Parathyroid adenoma (tissue), 2 donors: ENCODE data around the gene PPIE.

Experiments used
- H2AFZ ChIP-seq: fragments of 300-600 bp; sonication (generic); one replicate; pipeline ENCODE4 v1.7.0; 2017; ENCODE audit warnings: antibody characterized with exemption, mild to moderate bottlenecking
- H3K27ac ChIP-seq: fragments of 300-600 bp; sonication (generic); one replicate; pipeline ENCODE4 v1.7.0; 2017
- H3K27me3 ChIP-seq: fragments of 300-600 bp; sonication (generic); one replicate; pipeline ENCODE4 v1.7.0; 2017; ENCODE audit warnings: low read length; ENCODE audit not compliant: control insufficient read depth, insufficient read depth
- H3K36me3 ChIP-seq: fragments of 300-600 bp; sonication (generic); one replicate; pipeline ENCODE4 v1.7.0; 2017; ENCODE audit warnings: low read length; ENCODE audit not compliant: control insufficient read depth, insufficient read depth
- H3K4me1 ChIP-seq: fragments of 300-600 bp; sonication (generic); one replicate; pipeline ENCODE4 v1.7.0; 2017; ENCODE audit warnings: control low read depth
- H3K4me2 ChIP-seq: fragments of 300-600 bp; sonication (generic); one replicate; pipeline ENCODE4 v1.7.0; 2017; ENCODE audit warnings: low read length
- H3K4me3 ChIP-seq: fragments of 300-600 bp; sonication (generic); one replicate; pipeline ENCODE4 v1.7.0; 2017; ENCODE audit warnings: low read depth, low read length
- H3K79me2 ChIP-seq: fragments of 300-600 bp; sonication (generic); one replicate; pipeline ENCODE4 v1.7.0; 2017; ENCODE audit warnings: control low read depth
- H3K9ac ChIP-seq: fragments of 300-600 bp; sonication (generic); one replicate; pipeline ENCODE4 v1.7.0; 2017; ENCODE audit warnings: mild to moderate bottlenecking
- H3K9me3 ChIP-seq: fragments of 300-600 bp; sonication (generic); one replicate; pipeline ENCODE4 v1.7.0; 2017; ENCODE audit warnings: low read length; ENCODE audit not compliant: control insufficient read depth
- CTCF ChIP-seq: fragments of 300-600 bp; sonication (generic); IDR thresholded peaks from one replicate; pipeline ENCODE4 v1.7.0; 2017; ENCODE audit warnings: antibody characterized with exemption, mild to moderate bottlenecking
- donor health status: primary hyperparathyroidism.

The PPIE gene

DNA sequence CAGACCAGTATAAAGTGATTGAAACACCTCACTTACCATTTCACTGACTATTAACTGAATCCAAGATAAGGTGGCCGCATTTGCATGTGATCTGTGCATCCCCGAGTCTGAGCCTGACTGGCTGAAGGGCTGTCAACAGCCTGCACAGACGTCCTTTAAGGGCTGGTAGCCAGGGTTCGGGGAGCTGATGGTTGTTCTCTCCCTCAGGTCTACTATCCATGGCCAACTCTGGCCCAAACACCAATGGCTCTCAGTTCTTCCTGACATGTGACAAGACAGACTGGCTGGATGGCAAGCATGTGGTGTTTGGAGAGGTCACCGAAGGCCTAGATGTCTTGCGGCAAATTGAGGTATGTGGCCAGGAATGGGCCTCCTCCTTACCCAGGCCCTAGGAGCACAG is 14.0 kb downstream of the PPIE start:
- Histone ChIP-seq H3K4me1 (no peaks in the 10 kb centered on the region), H3K4me3 (no peak overlapping the region), H3K27me3 (no peaks in the 10 kb centered on the region), H3K9ac (no peak overlapping the region), H2AFZ (no peak overlapping the region), H3K79me2 (no peaks in the 10 kb centered on the region), H3K27ac (no peak overlapping the region), H3K9me3 (no peaks in the 10 kb centered on the region), H3K4me2 (no peak overlapping the region), H3K36me3 (no peaks in the 10 kb centered on the region)
- no peak for TF ChIP-seq CTCF

GRCh38 chr1:39753132-39754025 is 14.7 kb downstream of the PPIE start:
- H3K4me3 ChIP-seq, result no peak overlapping the region
- no peaks in the 10 kb centered on the region for H3K27me3 ChIP-seq
- TF ChIP-seq CTCF, result no peak
- no peak overlapping the region for H2AFZ ChIP-seq
- no peaks in the 10 kb centered on the region for H3K4me1 ChIP-seq
- no peak overlapping the region for H3K4me2 ChIP-seq
- H3K9me3 ChIP-seq, result no peaks in the 10 kb centered on the region
- no peak overlapping the region for H3K27ac ChIP-seq
- H3K79me2 ChIP-seq, result no peaks in the 10 kb centered on the region
- no peaks in the 10 kb centered on the region for H3K36me3 ChIP-seq
- H3K9ac ChIP-seq, result no peak overlapping the region

GRCh38 chr1:39754026-39754570 is 15.4 kb downstream of the PPIE start:
- Histone ChIP-seq H3K79me2 (no peaks in the 10 kb centered on the region), H3K4me3 (no peak overlapping the region), H3K4me2 (no peak overlapping the region), H3K4me1 (no peaks in the 10 kb centered on the region), H3K27me3 (no peaks in the 10 kb centered on the region), H3K9me3 (no peaks in the 10 kb centered on the region), H3K36me3 (no peaks in the 10 kb centered on the region), H3K27ac (no peak overlapping the region), H3K9ac (no peak overlapping the region), H2AFZ (no peak overlapping the region)
- TF ChIP-seq CTCF, result no peak

DNA sequence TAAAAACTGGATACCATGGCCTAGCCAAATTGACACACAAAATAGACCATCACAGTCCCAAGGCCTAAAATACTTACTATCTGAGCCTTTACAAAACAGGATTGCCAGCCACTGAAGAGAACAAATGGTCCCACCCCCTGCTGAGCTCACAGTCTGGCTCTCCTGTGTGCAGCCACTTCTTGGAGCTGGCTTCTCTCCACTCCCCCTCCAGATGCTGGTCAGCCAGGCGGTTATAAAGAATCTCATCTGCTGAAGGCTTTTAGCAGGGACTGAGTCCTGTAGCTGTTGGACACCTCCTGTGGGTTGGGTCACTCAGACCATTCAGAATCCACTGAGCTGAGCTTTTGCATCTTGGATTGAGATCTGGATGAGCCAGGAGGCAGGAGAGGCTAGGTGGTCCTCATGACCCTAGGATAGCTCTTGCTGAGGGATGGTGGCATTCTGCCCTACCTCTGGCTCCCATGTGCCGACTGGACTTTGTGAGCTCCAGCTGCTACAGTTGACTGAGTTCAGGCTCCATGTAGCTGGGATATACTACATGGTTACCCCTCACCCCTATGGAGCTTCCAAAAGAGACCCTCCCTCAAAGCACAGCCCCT is 16.3 kb downstream of the PPIE start:
- no peaks in the 10 kb centered on the region for H3K36me3 ChIP-seq
- H3K79me2 ChIP-seq, result no peaks in the 10 kb centered on the region
- no peak overlapping the region for H3K9ac ChIP-seq
- no peak overlapping the region for H3K27ac ChIP-seq
- no peaks in the 10 kb centered on the region for H3K4me1 ChIP-seq
- H3K27me3 ChIP-seq, result no peaks in the 10 kb centered on the region
- no peak overlapping the region for H3K4me3 ChIP-seq
- no peak overlapping the region for H2AFZ ChIP-seq
- H3K9me3 ChIP-seq, result no peaks in the 10 kb centered on the region
- H3K4me2 ChIP-seq, result no peak overlapping the region
- no peak for TF ChIP-seq CTCF
